Measurements from ENCODE around the gene FMO5. TPM values are rescaled to one million over a fixed set of nuclear protein-coding genes. Genes with fewer than 3 reads are reported as not detected.
A peak's percentile ranks its signal among the peaks of the same experiment; 100 is the strongest.

FMO5 gene
- total and polyA plus RNA-seq, 2 of the 13 experiments (the other 11 are each of a cell fraction or from before 2014, with no cell fraction given) = 48.2 to 149 TPM

- TF ChIP-seq ZNF746 (CRISPR knock-in tag; IDR thresholded peaks at IDR 0.05) (peak; percentile 88), CREBL2 (CRISPR knock-in tag; IDR thresholded peaks at IDR 0.05; ENCODE audit: borderline replicate concordance) (peak; percentile 20; the same call in 1 of the 2 replicates), TBP (CRISPR knock-in tag; IDR thresholded peaks at IDR 0.05) (no peak), MED13 (CRISPR knock-in tag; IDR thresholded peaks at IDR 0.05) (no peak), HNF4G (IDR thresholded peaks at IDR 0.05; ENCODE audit: borderline replicate concordance, low read depth, low read length) (no peak; the same call in 1 of the 2 replicates), HNF4G (CRISPR knock-in tag; IDR thresholded peaks at IDR 0.05; ENCODE audit: borderline replicate concordance, low read depth) (peak; percentile 57; the same call in 1 of the 2 replicates), EZH2 (conservative IDR thresholded peaks at IDR 0.05; ENCODE audit: low read depth, low read length) (no peak), ZNF225 (CRISPR knock-in tag; IDR thresholded peaks at IDR 0.05) (peak; percentile 30; the same call in 1 of the 2 replicates), ZNF766 (CRISPR knock-in tag; IDR thresholded peaks at IDR 0.05; ENCODE audit: borderline replicate concordance) (peak; percentile 27; the same call in 1 of the 2 replicates), DMAP1 (CRISPR knock-in tag; IDR thresholded peaks at IDR 0.05) (peak; percentile 86), ZNF775 (CRISPR knock-in tag; IDR thresholded peaks at IDR 0.05; ENCODE audit: borderline replicate concordance) (no peak), ZNF510 (CRISPR knock-in tag; IDR thresholded peaks at IDR 0.05; ENCODE audit: low read depth) (0 out of 2 replicates have a peak, but pooled peaks have one; percentile 38), TRAFD1 (CRISPR knock-in tag; IDR thresholded peaks at IDR 0.05; ENCODE audit: borderline replicate concordance) (no peak), TFDP1 (CRISPR knock-in tag; IDR thresholded peaks at IDR 0.05; ENCODE audit: borderline replicate concordance) (peak; percentile 55; the same call in 1 of the 2 replicates), ZNF407 (CRISPR knock-in tag; IDR thresholded peaks at IDR 0.05; ENCODE audit: not compliant biosample characterization) (peak; percentile 47), ZNF724P (CRISPR knock-in tag; IDR thresholded peaks at IDR 0.05; ENCODE audit: borderline replicate concordance) (peak; percentile 70; the same call in 1 of the 2 replicates), STAG1 (CRISPR knock-in tag; IDR thresholded peaks at IDR 0.05) (peak; percentile 87)
Measured at GRCh38 chr1:147172168-147173016, 52.7 kb downstream of the FMO5 start, which contains the start of gene PRKAB2 (continued).

Measured in HepG2 (cell line).